WTC11 (cell line): ENCODE data around the gene ARMC8. TPM values are rescaled to one million over a fixed set of nuclear protein-coding genes. Genes with fewer than 3 reads are reported as not detected.

Experiments
- AFF4 ChIP-seq: sonication (generic); formaldehyde crosslinking; IDR thresholded peaks from 2 replicates; pipeline ENCODE4 v1.8.1; 2023; ENCODE audit warnings: mild to moderate bottlenecking, missing genetic modification reagents, borderline replicate concordance
- ATF1 ChIP-seq: sonication (generic); formaldehyde crosslinking; IDR thresholded peaks from 2 replicates; pipeline ENCODE4 v1.8.1; 2023; ENCODE audit warnings: mild to moderate bottlenecking, moderate library complexity, missing genetic modification reagents
- E2F1 ChIP-seq: sonication (generic); formaldehyde crosslinking; IDR thresholded peaks from 2 replicates; pipeline ENCODE4 v1.8.0; 2022; ENCODE audit warnings: mild to moderate bottlenecking, missing genetic modification reagents
- FOXP1 ChIP-seq: sonication (generic); formaldehyde crosslinking; IDR thresholded peaks from 2 replicates; pipeline ENCODE4 v1.8.0; 2022; ENCODE audit warnings: missing genetic modification reagents, mild to moderate bottlenecking, moderate library complexity, borderline replicate concordance
- GTF2I ChIP-seq: fragments of 250-450 bp; sonication (Bioruptor Pico); conservative IDR thresholded peaks from 2 replicates; pipeline ENCODE4 v1.4.0; 2021; ENCODE audit warnings: mild to moderate bottlenecking
- HMGA2 ChIP-seq: fragments of 250-450 bp; sonication (Bioruptor Pico); IDR thresholded peaks from 2 replicates; pipeline ENCODE4 v1.4.0; 2021; ENCODE audit warnings: mild to moderate bottlenecking, moderate library complexity
- MYBL2 ChIP-seq: sonication (generic); formaldehyde crosslinking; IDR thresholded peaks from 2 replicates; pipeline ENCODE4 v1.8.1; 2023; ENCODE audit warnings: mild to moderate bottlenecking, moderate library complexity, missing genetic modification reagents
- NFATC4 ChIP-seq: fragments of 250-450 bp; sonication (Bioruptor Pico); IDR thresholded peaks from 2 replicates; pipeline ENCODE4 v1.9.0; 2021; ENCODE audit warnings: mild to moderate bottlenecking
- RELA ChIP-seq: sonication (generic); formaldehyde crosslinking; IDR thresholded peaks from 2 replicates; pipeline ENCODE4 v1.8.1; 2022; ENCODE audit warnings: missing genetic modification reagents, mild to moderate bottlenecking, borderline replicate concordance
- SMAD4 ChIP-seq: sonication (generic); formaldehyde crosslinking; IDR thresholded peaks from 2 replicates; pipeline ENCODE4 v1.8.0; 2022; ENCODE audit warnings: mild to moderate bottlenecking, missing genetic modification reagents
- SP1 ChIP-seq: sonication (generic); formaldehyde crosslinking; conservative IDR thresholded peaks from 2 replicates; pipeline ENCODE4 v1.8.1; 2022; ENCODE audit warnings: missing genetic modification reagents
- ZNF138 ChIP-seq: sonication (generic); formaldehyde crosslinking; conservative IDR thresholded peaks from 2 replicates; pipeline ENCODE4 v1.8.1; 2022; ENCODE audit warnings: mild to moderate bottlenecking, moderate library complexity, missing genetic modification reagents
- ZNF232 ChIP-seq: sonication (generic); formaldehyde crosslinking; IDR thresholded peaks from 2 replicates; pipeline ENCODE4 v1.8.0; 2022; ENCODE audit warnings: mild to moderate bottlenecking, missing genetic modification reagents
- ZNF263 ChIP-seq: sonication (generic); formaldehyde crosslinking; IDR thresholded peaks from 2 replicates; pipeline ENCODE4 v1.8.1; 2022; ENCODE audit warnings: low read depth, mild to moderate bottlenecking, moderate library complexity, missing genetic modification reagents
- ZNF317 ChIP-seq: sonication (generic); formaldehyde crosslinking; IDR thresholded peaks from 2 replicates; pipeline ENCODE4 v1.8.1; 2023; ENCODE audit warnings: low read depth, mild to moderate bottlenecking, moderate library complexity, missing genetic modification reagents, borderline replicate concordance
- ZNF396 ChIP-seq: fragments of 250-450 bp; sonication (Bioruptor Pico); IDR thresholded peaks from 2 replicates; pipeline ENCODE4 v1.8.0; 2021; ENCODE audit warnings: mild to moderate bottlenecking, moderate library complexity, borderline replicate concordance
- ZNF532 ChIP-seq: fragments of 250-450 bp; sonication (Bioruptor Pico); IDR thresholded peaks from 2 replicates; pipeline ENCODE4 v1.9.0; 2021; ENCODE audit warnings: mild to moderate bottlenecking, borderline replicate concordance
- total RNA-seq: library from RNA; stranded (reverse); gene quantifications from 3 replicates; pipeline ENCODE4 v1.2.3, GENCODE V29; 2021
- TF ChIP-seq, protein P1 (sequence below): fragments of 250-450 bp; sonication (Bioruptor Pico); IDR thresholded peaks from 2 replicates; pipeline ENCODE4 v1.9.0; 2021; ENCODE audit warnings: mild to moderate bottlenecking
- TF ChIP-seq, protein P2 (sequence below): fragments of 250-450 bp; sonication (Bioruptor Pico); conservative IDR thresholded peaks from 2 replicates; pipeline ENCODE4 v1.9.0; 2021; ENCODE audit warnings: mild to moderate bottlenecking
- TF ChIP-seq, protein P3 (sequence below): fragments of 250-450 bp; sonication (Bioruptor Pico); IDR thresholded peaks from 2 replicates; pipeline ENCODE4 v1.8.0; 2021; ENCODE audit warnings: mild to moderate bottlenecking
- TF ChIP-seq, protein P4 (sequence below): sonication (generic); formaldehyde crosslinking; IDR thresholded peaks from 2 replicates; pipeline ENCODE4 v1.8.1; 2022; ENCODE audit warnings: missing genetic modification reagents, borderline replicate concordance

ARMC8 gene
- total RNA-seq, 1 experiment from 2014 or later = 44.9 TPM

- TF ChIP-seq, protein P1, sequence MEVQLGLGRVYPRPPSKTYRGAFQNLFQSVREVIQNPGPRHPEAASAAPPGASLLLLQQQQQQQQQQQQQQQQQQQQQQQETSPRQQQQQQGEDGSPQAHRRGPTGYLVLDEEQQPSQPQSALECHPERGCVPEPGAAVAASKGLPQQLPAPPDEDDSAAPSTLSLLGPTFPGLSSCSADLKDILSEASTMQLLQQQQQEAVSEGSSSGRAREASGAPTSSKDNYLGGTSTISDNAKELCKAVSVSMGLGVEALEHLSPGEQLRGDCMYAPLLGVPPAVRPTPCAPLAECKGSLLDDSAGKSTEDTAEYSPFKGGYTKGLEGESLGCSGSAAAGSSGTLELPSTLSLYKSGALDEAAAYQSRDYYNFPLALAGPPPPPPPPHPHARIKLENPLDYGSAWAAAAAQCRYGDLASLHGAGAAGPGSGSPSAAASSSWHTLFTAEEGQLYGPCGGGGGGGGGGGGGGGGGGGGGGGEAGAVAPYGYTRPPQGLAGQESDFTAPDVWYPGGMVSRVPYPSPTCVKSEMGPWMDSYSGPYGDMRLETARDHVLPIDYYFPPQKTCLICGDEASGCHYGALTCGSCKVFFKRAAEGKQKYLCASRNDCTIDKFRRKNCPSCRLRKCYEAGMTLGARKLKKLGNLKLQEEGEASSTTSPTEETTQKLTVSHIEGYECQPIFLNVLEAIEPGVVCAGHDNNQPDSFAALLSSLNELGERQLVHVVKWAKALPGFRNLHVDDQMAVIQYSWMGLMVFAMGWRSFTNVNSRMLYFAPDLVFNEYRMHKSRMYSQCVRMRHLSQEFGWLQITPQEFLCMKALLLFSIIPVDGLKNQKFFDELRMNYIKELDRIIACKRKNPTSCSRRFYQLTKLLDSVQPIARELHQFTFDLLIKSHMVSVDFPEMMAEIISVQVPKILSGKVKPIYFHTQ = no peak
- TF ChIP-seq AFF4 (CRISPR knock-in tag) (no peak), E2F1 (CRISPR knock-in tag) (peak; percentile 81; the same call in 1 of the 2 replicates), ZNF138 (CRISPR knock-in tag) (0 out of 2 replicates have a peak, but pooled peaks have one; percentile 36), GTF2I (CRISPR knock-in tag) (no peak), NFATC4 (no peak), ZNF317 (CRISPR knock-in tag) (no peak), HMGA2 (CRISPR knock-in tag) (no peak), ZNF532 (CRISPR knock-in tag) (no peak), ZNF232 (CRISPR knock-in tag) (no peak), MYBL2 (CRISPR knock-in tag) (peak; percentile 42; the same call in 1 of the 2 replicates), SP1 (CRISPR knock-in tag) (no peak), FOXP1 (CRISPR knock-in tag) (peak; percentile 68; the same call in 1 of the 2 replicates), ATF1 (CRISPR knock-in tag) (no peak), SMAD4 (CRISPR knock-in tag) (no peak), ZNF396 (no peak), RELA (no peak), ZNF263 (CRISPR knock-in tag) (no peak)
- TF ChIP-seq, protein P2, sequence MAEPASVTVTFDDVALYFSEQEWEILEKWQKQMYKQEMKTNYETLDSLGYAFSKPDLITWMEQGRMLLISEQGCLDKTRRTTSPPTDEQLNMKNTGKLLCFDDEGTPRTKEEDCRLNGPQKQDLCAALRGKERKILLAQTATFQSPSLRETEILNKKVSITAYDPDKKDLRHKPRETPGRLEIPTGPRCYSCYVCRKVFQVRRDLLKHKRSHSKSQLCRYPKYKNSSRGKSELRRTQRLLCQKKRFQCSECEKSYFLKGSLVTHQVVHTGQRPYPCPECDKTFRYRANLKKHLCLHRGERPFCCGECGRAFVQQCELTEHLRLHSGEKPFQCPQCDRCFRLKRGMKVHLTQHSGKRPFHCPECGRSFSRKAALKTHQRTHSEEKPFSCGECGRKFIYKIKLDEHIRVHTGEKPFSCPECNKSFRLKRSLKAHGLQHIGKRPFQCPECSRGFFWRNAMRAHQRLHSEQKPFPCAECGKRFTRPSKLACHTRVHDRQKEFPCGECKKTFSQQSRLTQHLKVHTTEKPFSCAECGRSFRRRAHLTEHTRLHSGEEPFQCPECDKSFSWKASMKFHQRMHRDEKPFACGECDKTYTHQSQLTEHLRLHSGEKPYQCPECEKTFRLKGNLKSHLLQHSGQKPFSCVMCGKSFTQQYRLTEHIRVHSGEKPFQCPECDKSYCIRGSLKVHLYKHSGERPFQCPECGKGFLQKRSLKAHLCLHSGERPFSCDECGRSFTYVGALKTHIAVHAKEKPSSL (CRISPR knock-in tag) = no peak
- TF ChIP-seq, protein P3, sequence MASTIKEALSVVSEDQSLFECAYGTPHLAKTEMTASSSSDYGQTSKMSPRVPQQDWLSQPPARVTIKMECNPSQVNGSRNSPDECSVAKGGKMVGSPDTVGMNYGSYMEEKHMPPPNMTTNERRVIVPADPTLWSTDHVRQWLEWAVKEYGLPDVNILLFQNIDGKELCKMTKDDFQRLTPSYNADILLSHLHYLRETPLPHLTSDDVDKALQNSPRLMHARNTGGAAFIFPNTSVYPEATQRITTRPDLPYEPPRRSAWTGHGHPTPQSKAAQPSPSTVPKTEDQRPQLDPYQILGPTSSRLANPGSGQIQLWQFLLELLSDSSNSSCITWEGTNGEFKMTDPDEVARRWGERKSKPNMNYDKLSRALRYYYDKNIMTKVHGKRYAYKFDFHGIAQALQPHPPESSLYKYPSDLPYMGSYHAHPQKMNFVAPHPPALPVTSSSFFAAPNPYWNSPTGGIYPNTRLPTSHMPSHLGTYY (CRISPR knock-in tag) = no peak
- TF ChIP-seq, protein P4, sequence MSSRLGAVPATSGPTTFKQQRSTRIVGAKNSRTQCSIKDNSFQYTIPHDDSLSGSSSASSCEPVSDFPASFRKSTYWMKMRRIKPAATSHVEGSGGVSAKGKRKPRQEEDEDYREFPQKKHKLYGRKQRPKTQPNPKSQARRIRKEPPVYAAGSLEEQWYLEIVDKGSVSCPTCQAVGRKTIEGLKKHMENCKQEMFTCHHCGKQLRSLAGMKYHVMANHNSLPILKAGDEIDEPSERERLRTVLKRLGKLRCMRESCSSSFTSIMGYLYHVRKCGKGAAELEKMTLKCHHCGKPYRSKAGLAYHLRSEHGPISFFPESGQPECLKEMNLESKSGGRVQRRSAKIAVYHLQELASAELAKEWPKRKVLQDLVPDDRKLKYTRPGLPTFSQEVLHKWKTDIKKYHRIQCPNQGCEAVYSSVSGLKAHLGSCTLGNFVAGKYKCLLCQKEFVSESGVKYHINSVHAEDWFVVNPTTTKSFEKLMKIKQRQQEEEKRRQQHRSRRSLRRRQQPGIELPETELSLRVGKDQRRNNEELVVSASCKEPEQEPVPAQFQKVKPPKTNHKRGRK (CRISPR knock-in tag) = 0 out of 2 replicates have a peak, but pooled peaks have one; percentile 31
Observed at GRCh38 chr3:138174421-138175131, 12.5 kb upstream of the ARMC8 start, which contains the start of gene DBR1 (continued).
